Activated B cell treated with CpG ODN at 0.5 μM for 24 hours (primary cell): ENCODE results near the gene MR1. TPM values are rescaled to one million over a fixed set of nuclear protein-coding genes. Genes with fewer than 3 reads are reported as not detected.

ENCODE experiments used
- ATAC-seq: fragments of 200-7000 bp; cut with Tn5 transposase; one replicate; pipeline ENCODE4 v1.10.0; 2021; ENCODE audit warnings: low read depth, mild to moderate bottlenecking, moderate library complexity
- CTCF ChIA-PET: fragments of 350-600 bp; sonication (Branson Sonifier 250); formaldehyde crosslinking; loops from one replicate; lab custom pipeline; 2021; ENCODE audit warnings: antibody characterized with exemption; lab: Charles Lee
- POLR2A ChIA-PET: fragments of 350-600 bp; sonication (Branson Sonifier 250); formaldehyde crosslinking; loops from one replicate; lab custom pipeline; 2021; ENCODE audit warnings: antibody characterized with exemption; lab: Charles Lee
- DNase-seq: peaks from one replicate; pipeline ENCODE4 v3.0.0; 2022
- H3K27ac Mint-ChIP-seq: one replicate; pipeline ENCODE4 v1.8.0; 2020; ENCODE audit warnings: mixed read lengths
- H3K27me3 Mint-ChIP-seq: one replicate; pipeline ENCODE4 v1.8.0; 2021; ENCODE audit warnings: mixed read lengths
- H3K36me3 Mint-ChIP-seq: one replicate; pipeline ENCODE4 v1.8.0; 2021; ENCODE audit warnings: low read depth, mixed read lengths
- H3K4me1 Mint-ChIP-seq: one replicate; pipeline ENCODE4 v1.8.0; 2021; ENCODE audit warnings: mixed read lengths
- H3K4me3 Mint-ChIP-seq: one replicate; pipeline ENCODE4 v1.8.0; 2020; ENCODE audit warnings: mild to moderate bottlenecking, mixed read lengths
- H3K9me3 Mint-ChIP-seq: one replicate; pipeline ENCODE4 v1.8.0; 2020; ENCODE audit warnings: mixed read lengths
- intact Hi-C: fragments of 100-400 bp; cut with micrococcal nuclease; formaldehyde crosslinking; loops from one replicate; pipeline ENCODE4 v1.15.1; 2024
- total RNA-seq: library from RNA; stranded (reverse); gene quantifications from 2 replicates; pipeline ENCODE4 v1.2.3, GENCODE V29; 2022
- TF ChIP-seq, protein P1 (sequence below): fragments of 200-600 bp; IDR thresholded peaks from one replicate; pipeline ENCODE4 v1.8.0; 2022; ENCODE audit warnings: antibody characterized with exemption, mild to moderate bottlenecking

The MR1 gene
- total RNA-seq: 24.3 and 24.8 TPM in 2 replicates

DNA sequence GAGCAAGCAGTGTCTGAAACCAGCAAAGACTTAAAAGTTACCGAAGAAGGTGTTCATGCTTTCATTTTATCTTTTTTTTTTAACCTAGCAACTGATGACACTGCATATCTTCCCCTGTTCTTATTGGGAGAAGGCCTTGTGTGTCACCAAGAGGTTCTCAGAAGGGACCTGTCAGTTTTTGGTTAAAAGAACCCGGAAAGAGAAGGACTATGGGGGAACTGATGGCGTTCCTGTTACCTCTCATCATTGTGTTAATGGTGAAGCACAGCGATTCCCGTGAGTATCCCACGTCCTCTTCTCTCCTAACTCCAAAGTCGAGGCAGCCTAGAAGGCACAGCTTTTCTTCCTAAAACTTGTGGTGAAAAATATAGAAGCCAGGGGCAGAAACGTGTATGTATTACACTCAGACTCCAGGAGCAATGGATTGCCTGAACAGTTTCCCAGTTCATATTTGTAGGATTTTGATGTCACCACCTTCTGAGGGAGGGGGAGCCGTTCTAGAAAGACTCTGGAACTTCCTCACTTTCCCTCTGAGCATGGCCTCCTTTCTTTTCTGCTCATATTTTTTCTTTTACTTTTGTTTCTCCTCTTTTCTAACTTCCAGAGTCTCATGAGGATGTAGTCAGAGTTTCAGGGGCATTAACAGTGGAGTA, at the start of gene MR1:
Gene MR1 (plus strand): TSS at position 185 of the 653 bp plus-strand sequence. CDS start 25 bp downstream, at position 210.
- intact Hi-C loops: loop anchor here (1.0 kb wide), 4 partner anchors 12 to 108 kb away; partner anchors contain the start of gene STX6
- peaks cover 17% of the 10 kb centered on the region for H3K36me3 Mint-ChIP-seq
- ChIA-PET POLR2A (interaction anchor here (0.8 to 5.6 kb wide), 15 partner anchors 10 to 532 kb away, joined by 3 to 87 read pairs (median 4); partner anchors contain the start of genes ACBD6, IER5, STX6 and XPR1), CTCF (interaction anchor here (1.1 to 1.4 kb wide), 5 partner anchors 12 to 132 kb away, joined by 3 to 6 read pairs (median 3); no protein-coding TSS in a partner anchor)
- ATAC-seq: peak; percentile 96
- no peaks in the 10 kb centered on the region for H3K9me3 Mint-ChIP-seq
- no peaks in the 10 kb centered on the region for H3K27me3 Mint-ChIP-seq
- peaks cover 60% of the 10 kb centered on the region for H3K4me1 Mint-ChIP-seq
- H3K4me3 Mint-ChIP-seq: peak within 1 kb of the TSS; percentile 98
- no peak for DNase-seq
- TF ChIP-seq, protein P1, sequence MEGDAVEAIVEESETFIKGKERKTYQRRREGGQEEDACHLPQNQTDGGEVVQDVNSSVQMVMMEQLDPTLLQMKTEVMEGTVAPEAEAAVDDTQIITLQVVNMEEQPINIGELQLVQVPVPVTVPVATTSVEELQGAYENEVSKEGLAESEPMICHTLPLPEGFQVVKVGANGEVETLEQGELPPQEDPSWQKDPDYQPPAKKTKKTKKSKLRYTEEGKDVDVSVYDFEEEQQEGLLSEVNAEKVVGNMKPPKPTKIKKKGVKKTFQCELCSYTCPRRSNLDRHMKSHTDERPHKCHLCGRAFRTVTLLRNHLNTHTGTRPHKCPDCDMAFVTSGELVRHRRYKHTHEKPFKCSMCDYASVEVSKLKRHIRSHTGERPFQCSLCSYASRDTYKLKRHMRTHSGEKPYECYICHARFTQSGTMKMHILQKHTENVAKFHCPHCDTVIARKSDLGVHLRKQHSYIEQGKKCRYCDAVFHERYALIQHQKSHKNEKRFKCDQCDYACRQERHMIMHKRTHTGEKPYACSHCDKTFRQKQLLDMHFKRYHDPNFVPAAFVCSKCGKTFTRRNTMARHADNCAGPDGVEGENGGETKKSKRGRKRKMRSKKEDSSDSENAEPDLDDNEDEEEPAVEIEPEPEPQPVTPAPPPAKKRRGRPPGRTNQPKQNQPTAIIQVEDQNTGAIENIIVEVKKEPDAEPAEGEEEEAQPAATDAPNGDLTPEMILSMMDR: no peak
- H3K27ac Mint-ChIP-seq: peak within 1 kb of the TSS; percentile 99

DNA sequence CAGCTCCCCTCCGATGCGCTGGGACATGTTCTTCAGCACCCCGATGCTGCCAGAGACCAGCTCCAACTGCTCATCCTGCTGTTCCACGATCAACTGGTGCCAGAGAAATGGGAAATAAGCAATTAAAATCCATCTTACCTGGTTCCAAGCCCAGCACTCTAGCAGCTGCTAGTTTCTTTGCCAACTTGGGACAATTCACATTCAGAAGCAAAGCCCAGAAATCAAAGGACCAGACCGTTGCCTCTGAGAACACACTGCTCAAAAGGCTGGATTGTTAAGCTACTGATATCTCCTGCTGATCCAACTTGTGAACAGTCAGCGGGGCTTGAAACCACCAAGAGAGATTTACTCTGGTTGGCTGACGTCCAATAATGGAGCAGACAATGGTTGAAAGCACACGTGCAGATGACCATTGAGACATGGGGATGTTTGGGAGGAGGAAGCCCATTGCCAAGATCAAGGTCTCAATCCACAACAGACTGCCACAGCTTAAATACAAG, 45.5 kb upstream of the MR1 start:
- POLR2A ChIA-PET: no interaction called here
- no peak overlapping the region for H3K4me3 Mint-ChIP-seq
- intact Hi-C loops: no loop called here
- H3K27ac Mint-ChIP-seq: no peak overlapping the region
- no peak for ATAC-seq
- H3K9me3 Mint-ChIP-seq: no peaks in the 10 kb centered on the region
- TF ChIP-seq, protein P1: no peak
- DNase-seq: no peak
- peaks cover 91% of the 10 kb centered on the region for H3K36me3 Mint-ChIP-seq
- H3K27me3 Mint-ChIP-seq: no peaks in the 10 kb centered on the region
- CTCF ChIA-PET: no interaction called here
- H3K4me1 Mint-ChIP-seq: no peaks in the 10 kb centered on the region

DNA sequence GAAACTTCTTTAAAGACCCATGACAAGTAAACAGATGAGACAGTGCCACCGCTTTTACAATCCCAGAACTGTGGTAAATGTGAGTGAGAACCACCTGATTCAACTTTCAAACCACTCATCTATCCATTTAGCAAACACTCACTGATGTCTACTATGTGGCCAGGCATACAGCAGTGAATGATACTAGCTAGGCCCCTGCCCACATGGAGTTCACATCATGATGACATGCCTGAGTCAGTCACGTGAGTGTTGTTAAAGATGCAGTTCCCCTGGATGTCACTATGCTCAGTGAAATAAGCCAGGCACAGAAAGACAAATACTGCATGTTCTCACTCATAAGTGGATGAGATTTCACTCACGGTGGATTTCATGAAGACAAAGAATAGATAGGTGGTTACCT, 39.5 kb upstream of the MR1 start:
- CTCF ChIA-PET: interaction anchor here (1.3 kb wide), 1 partner anchor 147 kb away, joined by 3 read pairs; no protein-coding TSS in a partner anchor
- no peak overlapping the region for H3K27ac Mint-ChIP-seq
- peaks cover 65% of the 10 kb centered on the region for H3K36me3 Mint-ChIP-seq
- ATAC-seq (no peak), DNase-seq (no peak)
- POLR2A ChIA-PET: no interaction called here
- H3K4me3 Mint-ChIP-seq: no peak overlapping the region
- intact Hi-C loops: no loop called here
- H3K9me3 Mint-ChIP-seq: no peaks in the 10 kb centered on the region
- no peaks in the 10 kb centered on the region for H3K4me1 Mint-ChIP-seq
- H3K27me3 Mint-ChIP-seq: no peaks in the 10 kb centered on the region
- TF ChIP-seq, protein P1: no peak

DNA sequence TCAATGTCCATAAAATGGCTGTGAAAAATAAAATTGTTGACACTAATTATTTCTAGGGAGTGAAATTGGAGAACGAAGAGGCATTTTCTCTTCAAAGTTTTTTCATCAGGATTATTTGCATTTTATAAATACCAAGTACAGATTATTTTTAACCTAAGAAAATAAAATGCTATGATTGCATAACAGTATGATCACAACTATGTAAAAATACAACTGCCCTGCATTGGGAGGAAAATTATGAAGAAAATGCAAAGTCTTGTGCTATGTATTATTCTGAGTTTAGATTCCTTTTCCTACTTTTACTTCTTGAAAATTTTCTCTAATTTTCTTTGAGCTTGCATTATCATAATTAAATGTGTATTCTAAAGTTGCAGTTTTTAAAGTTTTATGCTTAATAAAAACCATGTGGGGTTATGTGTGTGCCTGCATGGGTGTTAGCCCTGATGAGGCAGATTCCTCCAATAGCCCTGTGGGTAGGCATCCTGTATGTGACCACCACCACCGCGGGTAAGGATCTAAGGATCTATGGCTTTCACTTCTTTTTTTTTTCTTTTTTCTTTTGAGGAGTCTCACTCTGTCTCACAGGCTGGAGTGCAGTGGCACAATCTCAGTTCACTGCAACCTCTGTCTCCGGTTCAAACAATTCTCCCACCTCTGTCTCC, 35.8 kb upstream of the MR1 start:
- Mint-ChIP-seq H3K4me3 (no peak overlapping the region), H3K27me3 (no peaks in the 10 kb centered on the region), H3K27ac (no peak overlapping the region), H3K9me3 (no peaks in the 10 kb centered on the region), H3K36me3 (peaks cover 63% of the 10 kb centered on the region), H3K4me1 (no peaks in the 10 kb centered on the region)
- ATAC-seq (no peak), DNase-seq (no peak)
- POLR2A ChIA-PET: no interaction called here
- TF ChIP-seq, protein P1: no peak
- intact Hi-C loops: no loop called here
- CTCF ChIA-PET: no interaction called here
